Activated CD4-positive, alpha-beta T cell treated with anti-CD3 and anti-CD28 coated beads, Interleukin-10, Interleukin-2, amounts not matched to agents 100 ng/mL and 50 ng/mL, durations not matched to agents 16 hours and 8 hours (primary cell): Measurements from ENCODE around the gene ARHGAP8.

Experiments used
- DNase-seq: peaks from one replicate; pipeline ENCODE4 v3.0.0-alpha.2; 2020

The ARHGAP8 gene

DNA sequence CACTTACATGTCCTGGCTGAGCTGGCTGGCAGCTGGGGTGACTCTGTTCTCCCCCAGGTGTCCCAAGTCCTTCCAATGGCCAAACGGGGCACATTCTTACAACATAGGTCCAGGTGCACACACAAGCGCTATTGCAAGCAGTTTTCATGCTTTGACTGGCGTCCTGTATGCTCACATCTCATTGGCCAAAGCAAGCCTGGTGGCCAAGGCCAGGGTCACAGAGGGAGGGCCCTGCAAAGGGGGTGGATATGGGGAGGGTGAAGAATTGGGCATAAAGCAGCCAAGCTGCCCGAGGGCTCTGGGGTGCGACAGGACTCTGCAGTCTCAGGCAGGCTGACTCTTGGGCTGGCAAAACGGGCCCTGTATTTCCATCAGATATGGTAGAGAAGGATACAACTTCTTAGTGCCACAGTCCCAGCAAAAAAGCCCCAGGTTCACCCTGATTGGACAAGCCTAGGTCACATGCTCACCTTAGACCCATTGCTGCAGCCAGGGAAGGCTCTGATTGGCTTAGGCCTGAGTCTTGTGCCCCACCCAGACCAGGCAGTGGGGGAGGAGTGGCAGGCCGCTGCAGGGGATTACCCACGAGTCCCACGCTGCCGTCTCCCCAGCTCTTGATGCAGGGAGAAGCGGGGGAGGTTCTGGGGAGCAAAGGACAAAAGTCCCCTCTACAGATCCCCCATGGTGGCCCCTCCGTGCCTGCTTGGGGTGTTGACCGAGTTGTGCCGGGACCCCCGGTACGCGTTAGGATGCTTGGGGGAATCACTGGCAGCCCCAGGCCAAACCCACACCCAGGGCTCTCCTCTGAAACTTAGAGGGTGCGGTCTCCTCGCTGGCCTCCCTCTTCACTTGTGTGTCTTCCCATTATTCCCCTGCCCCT is 110.8 kb downstream of the ARHGAP8 start:
- no peak for DNase-seq

GRCh38 chr22:44865193-44866057 is 113.0 kb downstream of the ARHGAP8 start:
- no peak for DNase-seq

DNA sequence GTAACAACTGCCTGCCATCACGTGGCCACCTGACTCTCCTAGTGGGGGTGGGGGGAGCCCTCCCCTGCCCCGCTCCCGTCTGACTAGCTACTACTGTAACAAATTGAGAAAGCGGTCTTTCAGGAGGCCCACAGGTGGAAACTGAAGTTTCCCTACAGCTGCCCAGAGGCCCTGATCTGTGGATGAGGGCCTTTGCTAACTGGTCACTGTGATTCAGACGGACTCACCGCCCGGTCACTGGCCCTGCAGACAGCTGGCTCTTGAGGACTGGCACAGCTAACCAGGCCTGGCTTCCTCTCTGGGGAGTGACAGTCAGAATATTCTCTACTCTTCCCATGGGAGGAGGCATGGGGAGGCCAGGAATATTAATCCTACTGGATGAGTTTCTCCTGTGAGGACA is 116.8 kb downstream of the ARHGAP8 start:
- DNase-seq, result no peak

GRCh38 chr22:44870021-44870420 is 117.6 kb downstream of the ARHGAP8 start:
- peak; percentile 17 for DNase-seq

GRCh38 chr22:44871782-44872181 is 119.4 kb downstream of the ARHGAP8 start:
- DNase-seq, result no peak

GRCh38 chr22:44876921-44877320 is 124.5 kb downstream of the ARHGAP8 start:
- DNase-seq, result no peak

DNA sequence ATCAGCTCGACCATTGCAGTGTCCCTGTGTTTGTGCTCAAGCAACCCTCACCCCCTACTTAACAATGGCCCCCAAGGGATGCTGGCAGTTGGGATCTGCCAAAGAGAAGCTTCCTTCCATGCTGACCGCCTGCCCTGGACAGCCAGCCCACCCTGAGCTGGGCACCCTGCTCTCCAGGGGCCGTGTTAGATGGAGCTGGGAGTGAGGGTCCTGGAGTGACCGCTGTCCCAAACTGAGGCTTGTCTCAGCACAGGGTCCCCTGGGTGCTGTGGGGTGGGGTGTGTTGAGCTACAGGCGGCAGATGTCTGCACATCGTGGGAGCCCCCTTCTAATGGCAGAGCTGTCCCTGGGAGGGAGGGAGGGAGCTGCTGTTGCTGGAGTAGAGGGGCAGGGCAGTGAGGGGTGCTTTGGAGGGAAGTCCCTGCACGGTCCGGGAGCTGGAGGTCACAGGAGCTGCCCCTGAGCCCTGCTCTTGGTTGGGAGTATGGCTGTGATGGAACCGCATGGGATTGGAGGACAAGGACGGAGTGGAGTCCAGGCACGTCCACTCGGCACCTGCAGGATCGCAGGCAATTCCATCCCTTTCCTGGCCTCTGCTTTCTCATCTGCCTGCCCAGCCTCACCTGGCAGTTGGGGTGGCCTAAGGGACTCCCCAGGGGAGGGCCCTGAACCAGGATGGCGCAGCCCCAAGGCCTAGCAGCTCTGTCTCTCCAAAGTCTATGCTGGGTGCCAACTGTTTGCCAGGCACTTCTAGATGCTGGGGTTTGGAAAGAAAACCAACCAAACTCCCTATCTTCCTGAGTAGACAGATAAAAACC is 126.3 kb downstream of the ARHGAP8 start:
- DNase-seq, result no peak

DNA sequence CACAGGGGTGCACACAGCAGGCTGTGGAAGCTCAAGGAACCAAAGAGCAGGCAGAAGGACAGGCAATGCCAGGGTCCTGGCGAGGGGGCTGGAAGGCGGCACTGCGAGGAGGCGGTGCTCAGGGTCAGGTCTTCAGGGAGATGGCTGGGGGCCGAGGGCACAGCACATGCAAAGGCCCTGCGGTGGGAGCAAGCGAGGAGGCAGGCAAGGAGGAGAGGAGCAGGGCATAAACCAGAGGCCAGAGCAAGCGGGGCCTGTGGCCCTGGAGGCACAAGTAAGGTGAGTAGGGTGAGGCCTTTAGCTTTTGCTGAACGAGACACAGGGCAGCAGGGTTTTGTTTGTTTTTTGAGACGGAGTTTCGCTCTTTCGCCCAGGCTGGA is 126.9 kb downstream of the ARHGAP8 start:
- DNase-seq, result no peak

DNA sequence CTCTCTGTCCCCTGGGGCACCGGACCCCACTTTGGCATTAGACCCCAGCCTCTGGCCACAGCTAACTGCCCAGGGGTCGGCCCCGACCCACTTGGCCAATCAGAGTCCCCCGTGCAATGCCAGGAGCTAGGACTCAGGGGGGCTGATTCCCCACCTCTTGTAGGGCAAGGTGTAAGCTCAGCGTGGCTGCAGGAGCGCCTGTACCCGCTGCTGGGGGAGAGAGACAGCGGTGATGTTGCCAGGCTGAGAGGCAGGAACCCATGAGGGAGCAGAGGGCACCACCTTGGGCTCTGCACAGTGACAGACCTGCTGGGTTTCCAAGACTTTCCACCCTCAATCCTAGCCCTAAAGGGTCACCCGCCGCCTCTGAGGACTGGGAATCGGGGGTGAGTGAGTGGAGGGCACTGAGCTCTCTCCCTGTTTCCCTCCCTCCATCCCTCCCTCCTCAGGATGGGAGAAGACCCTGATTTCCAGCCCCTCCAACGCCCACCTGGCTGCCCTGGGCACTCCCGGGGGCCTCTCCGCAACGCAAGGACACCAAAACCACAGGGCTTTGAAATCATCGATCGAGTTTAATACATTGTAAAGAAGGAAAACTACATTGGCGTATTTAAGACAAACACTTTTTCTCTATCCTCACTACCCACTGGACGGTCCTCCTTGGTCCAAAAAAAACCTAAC is 128.4 kb downstream of the ARHGAP8 start:
- DNase-seq, result no peak

- no peak for DNase-seq
These were observed 129.2 kb downstream of the ARHGAP8 start for GRCh38 chr22:44881624-44882023.

DNA sequence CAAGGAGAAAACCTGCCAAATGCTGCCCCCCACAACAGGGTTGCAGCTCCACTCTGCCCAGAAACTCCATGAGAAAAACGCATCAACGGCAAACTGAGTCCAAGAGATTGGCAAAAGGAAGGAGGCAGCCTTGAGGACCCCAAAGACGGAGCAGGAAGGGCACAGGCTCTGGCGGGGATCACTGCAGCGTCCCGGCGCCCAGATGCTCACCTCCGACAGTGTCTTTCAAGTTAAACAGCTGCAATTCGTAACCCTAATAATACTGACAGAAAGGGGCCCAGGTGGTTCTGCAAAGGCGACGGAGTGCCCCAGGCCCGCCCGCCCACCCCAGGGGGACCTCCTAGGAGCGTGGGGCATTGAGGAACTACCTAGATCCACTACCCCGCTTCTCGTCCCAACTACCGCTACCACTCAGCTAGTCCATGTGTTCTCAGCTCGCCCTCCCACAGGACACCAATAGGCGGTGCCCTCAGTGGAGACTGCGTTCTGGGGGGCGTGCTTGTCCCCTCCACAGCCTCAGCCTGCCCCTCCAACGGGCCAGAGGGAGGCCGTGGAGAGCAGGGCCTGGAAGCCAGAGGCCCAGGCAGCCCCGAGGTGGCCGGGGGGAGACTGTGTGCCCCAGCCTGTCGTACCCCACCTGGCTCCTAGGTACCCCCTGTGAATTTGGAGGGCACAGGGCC is 130.0 kb downstream of the ARHGAP8 start:
- no peak for DNase-seq

GRCh38 chr22:44883011-44883421 is 130.6 kb downstream of the ARHGAP8 start:
- DNase-seq, result no peak

GRCh38 chr22:44884562-44884961 is 132.2 kb downstream of the ARHGAP8 start:
- DNase-seq, result no peak

DNA sequence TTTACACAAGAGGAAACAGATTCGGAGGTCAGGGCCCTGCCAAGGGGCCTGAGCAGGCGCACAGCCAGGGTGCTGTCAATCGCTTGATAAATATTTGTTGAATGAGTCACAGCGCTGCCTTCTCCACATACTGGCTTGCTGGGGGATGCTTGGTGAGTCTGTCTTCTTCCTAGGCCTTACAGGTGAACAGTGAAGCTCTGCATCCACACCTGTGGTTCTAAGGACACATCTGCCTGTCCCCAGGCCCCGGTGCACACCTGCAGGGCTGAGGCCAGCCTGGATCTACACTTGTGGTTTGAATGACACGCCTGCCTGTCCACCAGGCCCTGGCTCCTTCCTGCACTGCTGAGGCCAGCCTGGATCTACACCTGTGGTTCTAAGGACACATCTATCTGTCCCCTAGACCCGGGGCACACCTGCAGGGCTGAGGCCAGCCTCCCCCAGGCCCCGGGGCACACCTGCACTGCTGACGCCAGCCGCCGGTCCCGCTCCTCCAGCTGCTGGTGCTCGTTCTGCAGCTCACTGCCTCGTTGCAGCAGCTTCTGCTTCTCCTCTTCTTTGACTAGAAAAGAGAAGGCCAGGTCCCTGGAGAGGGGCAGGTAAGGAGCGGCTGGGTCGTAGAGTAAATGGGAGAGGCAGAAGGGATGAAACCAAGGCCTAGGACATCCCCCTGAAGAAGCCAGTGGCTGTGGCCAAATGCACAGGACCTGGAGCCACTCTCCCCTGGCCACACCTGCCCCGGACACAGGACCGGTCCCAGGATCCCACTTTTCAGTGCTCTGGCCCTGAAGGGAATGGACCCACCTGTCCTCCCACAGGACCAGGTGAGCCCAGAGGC is 132.8 kb downstream of the ARHGAP8 start:
- DNase-seq, result no peak

DNA sequence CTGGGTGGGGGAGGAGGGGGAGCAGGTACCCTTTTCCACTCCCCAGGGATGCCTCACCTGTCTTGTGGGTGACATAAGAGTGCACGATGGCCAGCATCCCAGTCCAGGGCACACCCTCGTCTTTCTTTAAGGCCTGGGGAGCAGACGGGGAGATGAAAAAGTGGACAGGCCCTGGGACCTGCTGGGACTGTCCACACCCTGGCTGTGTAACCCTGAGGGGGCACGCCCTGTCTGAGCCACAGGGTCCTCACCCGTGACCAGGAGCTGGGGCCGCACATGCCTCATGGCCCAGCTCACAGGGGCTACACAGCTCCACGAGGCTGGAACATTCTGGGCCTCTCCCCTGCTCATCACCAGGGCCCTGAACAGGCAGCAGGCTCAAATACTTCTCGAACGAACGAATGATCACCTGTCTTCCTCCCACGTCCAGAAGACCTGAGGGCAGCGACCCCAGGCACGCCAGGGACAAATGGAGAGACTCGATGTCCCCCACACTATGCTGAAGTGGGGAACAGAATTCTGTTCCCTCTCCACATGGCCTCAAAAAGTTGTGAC is 133.5 kb downstream of the ARHGAP8 start:
- no peak for DNase-seq

DNA sequence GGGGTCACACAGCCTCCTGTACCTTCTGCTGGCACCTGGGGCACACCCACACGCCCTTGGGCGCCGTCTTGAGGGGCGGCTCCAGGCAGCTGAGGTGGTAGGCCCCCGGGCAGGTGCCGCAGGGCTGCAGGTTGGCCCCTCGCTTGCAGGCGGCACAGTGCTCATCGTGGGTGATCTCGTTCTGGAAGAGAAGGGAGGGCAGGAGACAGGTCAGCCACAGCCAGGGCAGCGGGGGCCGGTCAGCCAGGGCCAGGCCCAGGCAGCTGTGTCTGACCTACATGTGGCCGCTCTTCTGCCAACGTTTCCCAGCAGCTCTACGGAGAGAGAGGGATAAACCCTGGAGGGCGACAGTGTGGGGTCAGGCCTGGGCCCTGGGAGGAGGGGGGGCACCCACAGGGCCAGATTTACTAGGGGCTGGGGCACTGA is 135.6 kb downstream of the ARHGAP8 start:
- no peak for DNase-seq

- DNase-seq, result no peak
These were observed 136.3 kb downstream of the ARHGAP8 start for GRCh38 chr22:44888491-44889254.

DNA sequence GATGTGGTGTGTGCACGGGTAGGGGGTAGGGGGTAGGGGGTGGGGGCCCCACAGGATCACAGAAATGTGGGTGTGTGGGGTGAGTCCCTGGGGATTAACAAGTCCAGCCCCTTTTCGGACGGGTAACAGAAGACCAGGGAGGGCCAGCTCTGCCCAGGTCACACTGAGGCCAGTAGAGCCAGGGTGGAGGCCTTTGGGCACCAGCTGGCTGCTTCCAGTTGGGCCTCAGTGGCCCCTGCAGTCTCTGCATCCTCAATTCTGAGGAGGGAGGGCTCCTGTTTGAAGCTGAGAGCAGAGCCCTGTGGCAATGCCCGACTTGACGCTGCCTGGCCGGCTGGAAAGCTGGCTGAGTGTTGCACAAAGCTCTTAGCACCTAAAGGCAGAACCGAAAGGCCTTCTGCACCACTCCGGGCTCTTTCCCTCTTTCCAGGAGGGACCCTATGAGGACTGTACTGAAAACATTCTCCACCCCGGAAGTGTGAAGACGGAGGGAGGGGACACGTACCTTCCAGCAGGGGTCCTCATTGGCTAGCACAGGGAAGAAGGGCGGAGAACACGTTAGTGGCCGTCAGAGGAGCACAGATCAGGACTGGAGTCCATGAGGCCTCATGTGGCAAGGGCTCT is 137.0 kb downstream of the ARHGAP8 start:
- no peak for DNase-seq
